NCI-H524 treated with DMSO at 0.1 percent for 48 hours (cell line): Measurements from ENCODE around the gene ABHD5.
A peak's percentile ranks its signal among the peaks of the same experiment; 100 is the strongest.

ENCODE experiments used
- DNase-seq: peaks from one replicate; lab custom pipeline; 2025; lab: John Stamatoyannopoulos, UW

ABHD5 gene

DNA sequence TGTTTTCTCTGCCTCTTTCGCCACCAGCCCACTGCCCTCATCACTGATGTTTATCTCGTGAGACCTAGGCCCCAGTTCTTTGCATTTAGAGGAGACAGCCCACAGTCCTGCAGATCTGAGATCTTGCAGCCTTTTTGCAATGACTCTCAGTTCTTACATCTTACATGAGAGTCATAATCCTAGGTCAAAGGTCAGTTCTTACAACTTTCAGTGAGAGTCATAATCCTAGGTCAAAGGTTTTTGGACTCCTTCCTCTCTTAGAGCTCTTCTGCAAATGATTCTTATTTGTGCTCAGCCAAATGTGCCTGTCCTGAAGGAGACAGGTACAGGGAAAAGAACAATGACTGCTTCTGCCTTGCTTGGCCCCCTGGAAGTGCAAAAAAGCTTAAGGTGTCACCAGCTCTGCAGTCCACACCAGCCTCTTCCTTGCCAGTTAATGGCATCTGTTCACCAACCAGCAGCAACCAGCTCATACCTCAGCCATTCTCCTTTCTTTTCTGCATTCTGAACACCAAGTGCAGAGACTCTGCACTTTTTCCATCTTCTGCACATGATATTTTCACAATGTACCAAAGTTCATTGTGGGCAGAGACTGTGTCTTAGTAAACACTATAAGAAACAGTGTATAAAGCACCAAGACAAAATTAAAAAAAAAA, 67.1 kb downstream of the ABHD5 start:
- DNase-seq = no peak

DNA sequence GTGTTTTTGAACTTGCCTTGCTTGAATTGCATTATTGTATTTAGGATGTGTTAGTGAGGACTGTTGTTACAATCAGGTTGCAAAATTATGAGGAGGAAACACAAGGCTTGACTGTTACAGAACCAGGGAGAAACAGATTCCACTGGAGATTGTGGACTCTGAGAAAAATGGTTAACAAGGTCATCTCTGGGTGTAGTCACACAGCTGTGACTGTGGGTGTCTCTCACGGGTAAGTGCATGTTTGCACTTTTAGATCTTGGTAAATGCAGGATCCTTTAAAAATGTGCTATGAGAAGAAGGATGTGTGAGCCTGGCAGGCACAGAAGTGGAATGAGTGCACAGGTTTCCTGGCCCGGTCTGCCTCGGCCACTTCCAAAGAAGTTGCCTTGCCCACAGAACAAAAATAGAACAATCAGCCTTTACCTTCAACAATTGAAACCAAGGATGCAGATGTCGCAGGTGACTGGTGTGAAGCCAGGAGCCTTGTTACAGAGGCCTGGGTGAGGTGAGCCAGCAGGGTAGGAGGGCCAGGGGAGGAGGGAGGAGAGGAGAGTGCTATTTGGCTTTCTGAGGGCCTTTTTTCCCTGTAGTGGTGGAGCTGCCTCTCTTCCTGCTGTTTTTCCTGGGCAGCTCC, 68.0 kb downstream of the ABHD5 start:
- DNase-seq = no peak

DNA sequence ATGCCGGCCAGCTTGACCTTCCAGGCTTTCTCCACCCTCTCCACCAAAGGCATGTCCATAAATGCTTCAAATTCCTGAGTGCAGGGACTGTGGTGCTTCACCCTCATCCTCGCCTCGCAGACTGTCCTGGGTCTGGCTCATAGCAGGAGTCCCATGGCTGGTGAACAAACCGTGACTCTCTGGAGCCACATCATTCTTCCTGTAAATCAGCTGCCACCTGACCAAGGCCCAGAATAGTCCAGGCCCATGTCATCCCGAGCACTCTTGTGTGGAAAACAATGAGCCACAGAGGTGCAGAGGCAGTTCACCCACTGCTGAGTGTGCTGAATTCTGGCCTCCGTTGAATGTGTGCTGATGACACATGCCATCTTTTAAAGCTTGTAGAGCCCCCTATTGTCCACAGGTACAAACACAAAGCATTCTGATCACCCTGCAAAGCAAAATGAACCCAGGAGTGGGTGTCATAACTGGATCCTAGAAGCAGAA, 68.6 kb downstream of the ABHD5 start:
- DNase-seq = no peak

DNA sequence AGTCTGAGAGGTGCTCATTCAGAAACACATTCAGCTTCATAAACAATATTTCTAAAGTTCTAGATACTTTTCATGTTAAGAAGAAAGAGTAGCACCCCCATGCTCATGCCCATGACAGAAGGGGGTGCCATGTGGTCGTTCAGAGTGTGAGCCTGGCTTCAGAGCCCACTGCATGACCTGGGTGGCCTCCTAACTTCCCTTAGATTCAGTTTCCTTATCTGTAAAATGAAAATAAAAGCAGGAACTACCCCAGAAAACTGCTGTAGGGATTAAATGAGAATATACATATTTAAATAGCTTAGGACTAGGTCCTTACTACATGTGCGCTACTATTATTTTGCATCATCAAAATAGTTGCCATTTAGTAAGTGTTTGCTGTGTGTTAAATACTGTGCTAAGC, 69.2 kb downstream of the ABHD5 start:
- DNase-seq = no peak

DNA sequence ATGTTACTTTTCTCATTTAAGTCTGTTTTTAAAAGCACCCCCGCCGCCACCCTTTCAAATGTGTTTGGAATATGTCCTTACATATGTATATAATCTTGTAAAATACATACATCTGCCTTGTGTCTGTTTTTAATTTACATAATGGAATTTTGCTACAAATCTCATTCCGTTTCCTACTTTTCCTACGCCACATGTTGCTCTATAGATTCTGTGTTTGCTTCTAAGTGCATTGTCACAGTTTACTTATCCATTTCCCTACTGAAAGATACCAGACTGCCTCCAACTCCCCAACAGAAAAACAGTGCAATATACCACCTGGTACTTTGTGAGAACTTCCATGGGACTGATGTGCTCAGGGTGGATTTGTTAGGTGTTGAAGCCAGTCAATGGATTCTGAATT, 70.2 kb downstream of the ABHD5 start:
- no peak for DNase-seq

DNA sequence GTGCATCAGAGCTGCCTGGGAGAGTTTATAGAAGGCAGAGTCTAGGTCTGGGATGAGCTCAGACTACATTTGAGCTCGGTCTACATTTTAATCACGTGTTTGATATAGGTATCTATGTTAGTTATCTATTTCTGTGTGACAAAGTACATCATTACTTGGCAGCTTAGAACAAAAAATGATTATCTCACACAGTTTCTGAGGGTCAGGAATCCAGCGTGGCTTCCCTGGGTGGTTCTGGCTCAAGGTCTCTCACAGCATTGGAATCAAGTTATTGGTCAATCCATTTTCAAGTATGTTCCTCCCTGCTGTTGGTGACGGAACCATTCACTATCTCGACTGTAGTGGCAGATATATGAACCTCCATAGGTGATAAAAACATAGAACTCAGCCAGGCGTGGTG, 71.7 kb downstream of the ABHD5 start:
- no peak for DNase-seq

DNA sequence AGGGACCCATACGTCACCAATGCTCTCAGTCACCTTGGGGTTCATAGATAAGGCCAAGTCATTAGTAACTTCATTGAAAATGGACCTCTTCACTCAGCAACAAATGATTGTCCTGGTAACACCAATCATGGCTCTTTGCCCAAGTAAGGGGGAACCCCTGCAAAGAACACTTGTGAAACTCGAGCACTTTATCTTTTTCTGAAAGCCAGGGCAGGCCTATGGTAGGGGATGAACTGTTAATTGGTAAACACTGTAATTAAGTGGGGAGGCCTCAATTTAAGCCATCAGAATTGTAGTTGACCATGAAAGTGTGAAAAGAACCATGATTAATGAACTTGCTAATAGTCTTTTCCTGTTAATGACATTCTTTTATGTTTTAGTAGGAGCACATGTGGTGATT, 73.3 kb downstream of the ABHD5 start:
- DNase-seq = no peak

DNA sequence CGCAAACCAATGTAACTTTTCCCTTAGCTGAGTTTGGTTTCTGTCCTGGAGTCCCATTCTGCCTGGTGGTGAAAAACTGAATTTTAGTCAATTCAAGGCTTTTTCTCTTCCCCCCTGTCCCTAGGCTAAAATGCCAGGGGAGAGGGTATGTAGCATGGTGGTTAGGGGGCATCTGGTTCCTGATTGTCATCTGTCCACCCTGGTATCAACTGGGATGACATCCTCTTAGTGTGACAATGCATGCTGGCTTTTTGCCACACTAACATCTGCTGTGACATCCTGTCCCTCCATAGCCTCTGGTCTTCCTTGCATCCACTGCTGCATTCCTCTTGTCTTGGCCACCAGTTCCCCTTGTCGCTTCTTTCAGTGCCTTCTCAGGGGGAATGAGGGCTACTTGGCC, 73.7 kb downstream of the ABHD5 start:
- no peak for DNase-seq

DNA sequence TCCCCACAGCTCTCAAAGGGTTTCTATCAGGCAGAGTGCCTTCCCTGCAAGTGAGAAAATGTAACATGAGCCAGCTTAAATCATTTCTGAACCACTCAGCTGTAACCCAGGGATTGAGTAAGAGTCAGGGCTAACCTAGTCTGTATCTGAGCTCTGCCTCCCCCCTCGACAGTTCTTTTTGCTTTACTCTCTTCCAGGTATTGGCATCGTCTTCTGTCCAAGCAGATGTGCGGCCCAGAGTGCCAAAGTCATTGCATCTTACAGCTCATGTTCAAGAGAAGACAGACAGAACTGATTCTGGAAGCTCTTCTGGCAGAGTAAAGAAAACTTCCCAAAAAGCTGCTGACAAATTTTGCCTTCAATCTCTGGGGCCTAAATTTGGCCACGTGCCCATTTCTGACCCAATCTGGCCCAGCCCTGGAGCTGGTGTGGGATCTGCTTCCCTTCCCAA, 74.8 kb downstream of the ABHD5 start:
- peak; percentile 15 for DNase-seq

DNA sequence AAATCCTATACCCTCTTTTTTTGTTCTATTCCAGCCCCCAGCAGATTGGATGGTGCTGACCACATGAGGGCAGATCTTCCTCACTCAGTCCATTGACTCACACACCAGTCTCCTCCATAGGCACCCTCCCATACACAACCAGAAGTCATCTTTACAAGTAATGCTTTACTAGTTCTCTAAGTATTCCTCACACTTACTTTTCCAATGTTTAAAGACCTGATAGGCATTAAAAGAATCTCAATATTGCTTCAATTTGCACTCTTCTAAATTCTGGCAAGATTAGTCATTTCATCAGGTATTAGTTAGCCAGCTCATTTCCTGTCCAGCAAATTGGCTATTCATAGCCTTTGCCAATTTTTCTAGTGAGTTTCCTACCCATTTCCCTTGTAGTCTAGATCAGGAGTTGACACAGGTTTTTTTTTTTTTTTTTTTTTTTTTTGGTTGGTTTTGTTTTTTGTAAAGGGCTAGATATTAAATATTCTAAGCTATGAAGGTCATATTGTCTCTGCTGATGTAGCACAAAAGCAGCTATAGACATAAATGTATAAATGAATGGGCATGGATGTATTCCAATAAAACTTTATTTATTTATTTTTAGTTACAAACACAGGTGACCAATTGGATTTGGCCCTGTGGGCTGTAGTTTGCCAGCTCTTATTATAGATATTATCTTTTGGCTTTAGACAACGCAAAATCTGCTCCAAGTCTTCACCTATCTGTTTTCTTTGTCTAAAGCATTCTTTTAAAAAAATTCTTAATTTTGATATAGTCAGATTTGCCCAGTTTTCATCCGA, 76.1 kb downstream of the ABHD5 start:
- no peak for DNase-seq

DNA sequence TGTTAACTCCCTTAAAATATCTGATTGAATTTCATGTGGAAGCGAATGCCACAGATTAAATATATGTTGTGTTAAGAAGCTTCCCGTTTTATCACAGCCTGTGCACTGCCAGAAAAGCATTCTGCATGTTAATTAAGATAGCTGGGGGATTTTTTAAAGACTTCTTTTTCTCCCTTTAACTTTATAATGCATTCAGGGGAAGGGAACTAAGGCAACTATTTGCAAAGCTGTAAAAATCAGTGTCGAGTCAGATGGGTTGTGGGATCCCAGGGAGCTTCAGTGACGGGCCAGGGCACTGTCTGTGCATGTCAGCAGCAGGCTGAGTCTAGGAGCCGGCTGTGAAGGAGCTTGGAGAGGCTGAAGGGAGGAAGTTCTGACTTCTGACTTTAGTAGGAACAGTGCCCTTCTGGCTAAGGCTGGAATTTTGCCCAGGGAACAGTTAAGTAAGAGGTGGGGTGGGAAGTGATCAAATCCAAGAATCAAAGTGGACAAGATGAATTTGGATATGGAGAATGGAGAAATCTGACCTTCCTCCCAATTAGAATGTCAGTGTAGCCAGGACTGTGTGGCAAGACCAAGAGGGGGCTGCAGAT, 77.7 kb downstream of the ABHD5 start:
- DNase-seq = peak; percentile 7

DNA sequence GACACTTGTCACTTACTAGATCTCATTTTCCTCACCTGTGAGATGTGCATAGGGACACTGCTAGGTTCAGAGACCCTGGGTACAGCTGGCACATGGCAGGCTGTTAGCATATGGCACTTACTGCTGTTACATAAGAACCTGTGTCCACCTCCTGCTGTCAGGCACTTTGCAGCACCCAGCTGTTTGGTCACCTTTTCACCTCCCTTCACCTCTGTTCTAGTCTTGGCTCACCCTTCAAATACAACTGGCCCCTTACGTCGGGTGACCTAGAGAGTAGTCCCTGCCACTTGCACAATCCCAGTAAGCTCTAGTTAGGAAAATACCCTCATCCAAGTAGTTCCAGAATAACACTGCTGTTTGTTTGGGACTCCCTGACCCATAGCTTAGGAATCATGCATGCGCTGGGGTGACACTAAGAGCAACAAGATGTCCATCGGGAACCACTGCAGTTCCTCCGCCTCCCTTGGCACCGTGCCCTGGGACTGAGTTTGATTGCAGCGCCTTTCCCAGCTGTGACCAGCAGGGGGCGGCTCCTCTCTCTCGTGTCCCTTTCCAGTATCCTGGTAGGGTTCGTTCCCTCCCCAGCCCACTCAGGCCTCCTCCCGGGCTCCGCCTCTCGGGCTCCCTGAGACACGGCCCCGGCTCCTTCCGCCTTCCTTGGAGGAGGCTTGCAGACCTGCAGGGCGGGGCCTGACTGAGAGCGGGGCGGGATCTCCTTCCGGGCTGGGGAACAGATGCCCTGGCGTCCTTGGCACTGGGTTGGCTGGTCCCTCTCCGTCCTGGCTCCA, 78.6 kb downstream of the ABHD5 start:
- DNase-seq = peak; percentile 88

DNA sequence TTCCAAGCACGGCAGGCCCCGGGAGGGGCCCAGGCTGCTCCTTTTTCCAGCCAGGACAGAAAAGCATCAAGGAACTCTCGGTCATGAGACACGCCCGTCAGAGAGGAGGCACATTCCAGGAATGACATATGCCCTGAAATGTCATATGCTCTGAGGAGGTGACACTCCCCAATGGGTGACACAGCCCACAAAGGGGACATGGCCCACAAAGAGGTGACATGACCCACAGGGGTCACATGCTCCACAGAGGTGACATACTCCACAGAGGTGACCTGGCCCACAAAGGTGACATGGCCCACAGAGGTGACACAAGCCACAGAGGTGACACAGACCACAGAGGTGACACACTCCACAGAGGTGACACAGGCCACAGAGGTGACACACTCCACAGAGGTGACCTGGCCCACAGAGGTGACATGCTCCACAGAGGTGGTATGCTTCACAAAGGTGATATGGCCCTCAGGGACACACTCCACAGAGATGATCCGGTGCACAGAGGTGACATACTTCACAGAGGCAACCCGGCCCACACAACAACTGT, 79.2 kb downstream of the ABHD5 start:
- DNase-seq = no peak

DNA sequence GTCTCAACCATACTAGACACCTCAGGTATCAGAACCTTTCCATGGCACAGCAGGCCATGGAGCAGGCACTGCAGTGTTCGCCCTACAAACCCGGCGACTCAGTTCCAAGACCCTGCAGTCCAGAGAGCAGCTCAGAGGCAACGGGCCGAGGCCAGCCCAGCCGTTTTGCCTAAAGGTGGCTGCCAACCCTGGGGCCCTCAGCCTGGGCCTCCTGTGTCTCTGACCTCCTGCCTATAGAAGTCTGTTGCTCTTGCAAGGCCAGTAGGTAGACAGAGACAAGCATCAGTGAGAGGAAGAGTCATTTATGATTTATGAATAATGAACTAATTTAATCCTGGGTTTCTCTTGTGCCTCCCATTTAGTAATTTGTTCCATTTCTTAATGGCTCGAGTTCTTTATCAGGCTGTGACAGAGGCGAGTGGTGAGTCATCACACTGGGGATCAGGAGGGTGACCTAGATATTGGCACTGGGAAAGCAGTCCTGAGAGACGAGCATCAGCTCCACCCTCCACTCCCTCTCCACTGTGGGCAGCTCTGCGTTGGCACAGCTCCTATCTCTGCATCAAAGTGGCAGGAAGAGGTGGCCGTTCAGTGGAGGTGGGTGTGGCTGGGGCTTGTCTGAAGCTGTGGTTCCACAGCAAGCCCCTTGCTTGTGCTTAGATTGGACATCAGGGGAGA, 79.8 kb downstream of the ABHD5 start:
- no peak for DNase-seq

DNA sequence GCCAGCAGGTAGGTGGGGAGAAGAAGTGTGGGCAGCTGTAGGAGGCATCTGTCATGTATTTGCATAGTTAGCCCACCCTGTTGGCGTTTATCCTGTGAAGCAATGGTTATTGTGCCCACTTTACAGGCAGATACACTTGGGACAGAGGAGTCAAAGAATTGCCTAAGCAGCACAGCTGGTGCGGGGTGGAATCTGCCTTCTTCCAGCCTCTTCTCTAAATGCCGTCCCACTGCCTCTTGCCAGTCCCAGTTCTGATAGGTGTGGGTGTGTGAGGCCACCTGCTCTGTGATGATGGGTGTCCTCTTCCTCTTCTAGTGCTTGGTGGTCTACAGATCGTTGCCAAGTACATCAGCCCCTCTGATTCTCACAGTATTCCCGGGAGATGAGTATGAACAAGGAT, 80.9 kb downstream of the ABHD5 start:
- no peak for DNase-seq

DNA sequence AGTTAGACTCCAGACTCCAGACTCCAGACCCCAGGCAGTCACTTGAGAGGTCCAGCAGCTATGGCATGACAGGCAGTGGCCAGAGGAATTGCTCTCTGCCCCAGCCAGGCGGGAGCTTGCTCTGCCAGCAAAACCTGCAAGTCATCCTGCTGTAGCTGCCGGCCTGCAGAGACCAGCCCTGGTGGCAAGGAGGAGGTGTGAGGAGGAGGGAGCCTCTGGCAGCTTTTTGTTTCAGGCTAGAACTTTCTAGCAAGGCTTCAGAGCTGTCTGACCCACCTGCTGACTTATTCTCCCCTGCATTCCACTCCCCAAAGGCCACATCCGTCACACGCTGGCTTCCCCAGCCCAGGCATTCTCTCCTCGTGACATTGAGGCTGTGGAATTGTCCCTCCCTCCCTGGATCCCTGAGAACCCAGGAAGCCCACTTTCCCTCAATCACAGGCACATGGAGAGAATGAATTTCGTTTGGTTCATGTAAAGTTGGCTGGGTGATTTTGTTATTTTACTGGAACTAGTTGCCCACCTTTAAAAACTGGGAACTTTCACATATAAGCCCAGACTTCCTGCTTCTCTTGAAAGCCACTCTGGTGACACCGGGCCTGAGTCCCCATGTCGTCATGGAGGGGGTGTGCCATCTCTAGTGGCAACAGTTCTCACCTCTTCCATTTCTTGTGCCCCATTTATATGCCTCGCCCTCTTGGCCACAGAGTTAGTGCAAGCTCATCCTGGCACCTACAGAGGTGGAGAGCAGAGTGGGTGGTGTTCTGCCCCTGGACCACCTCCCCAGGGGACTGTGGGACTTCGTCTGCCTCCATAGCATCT, 82.7 kb downstream of the ABHD5 start:
- DNase-seq = no peak

DNA sequence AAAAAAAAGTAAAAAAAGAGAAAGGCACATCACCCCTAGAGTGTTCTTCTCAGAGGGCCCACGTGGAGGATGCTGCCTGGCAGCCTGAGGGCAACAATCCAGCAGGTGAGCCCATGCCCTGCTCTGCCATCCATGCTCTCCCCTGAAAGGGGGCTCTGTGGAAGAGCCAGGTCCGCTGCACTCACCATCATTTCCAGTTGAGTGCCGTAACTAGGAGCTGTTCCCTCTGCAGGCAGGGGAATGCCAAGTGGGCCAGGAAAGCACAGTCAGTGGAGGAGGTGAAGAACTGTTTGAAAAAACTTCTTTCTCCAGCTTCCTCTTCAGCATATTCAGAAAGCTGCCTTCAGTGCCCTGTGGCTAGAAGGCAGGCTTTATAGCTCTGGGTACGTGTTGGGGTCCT, 84.1 kb downstream of the ABHD5 start:
- no peak for DNase-seq

DNA sequence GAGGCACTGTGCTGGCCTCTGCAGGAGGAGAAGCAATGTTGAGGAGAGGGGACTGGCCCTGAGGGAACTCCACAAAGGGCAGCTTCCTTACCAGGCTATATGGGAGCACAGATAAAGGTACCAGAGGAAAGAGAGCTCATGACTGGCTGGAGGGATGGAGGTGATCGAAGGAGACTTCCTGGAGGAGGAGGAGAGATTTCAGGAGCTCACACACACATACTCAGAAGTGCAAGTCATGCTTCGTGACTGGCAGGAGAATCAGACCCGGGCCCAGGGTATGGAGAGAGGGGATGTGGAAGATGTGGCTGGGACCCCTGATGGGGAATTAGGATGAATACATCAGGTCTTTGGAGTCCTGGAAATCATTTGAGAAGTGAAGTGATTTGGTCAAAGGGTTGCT, 85.4 kb downstream of the ABHD5 start:
- DNase-seq = no peak

DNA sequence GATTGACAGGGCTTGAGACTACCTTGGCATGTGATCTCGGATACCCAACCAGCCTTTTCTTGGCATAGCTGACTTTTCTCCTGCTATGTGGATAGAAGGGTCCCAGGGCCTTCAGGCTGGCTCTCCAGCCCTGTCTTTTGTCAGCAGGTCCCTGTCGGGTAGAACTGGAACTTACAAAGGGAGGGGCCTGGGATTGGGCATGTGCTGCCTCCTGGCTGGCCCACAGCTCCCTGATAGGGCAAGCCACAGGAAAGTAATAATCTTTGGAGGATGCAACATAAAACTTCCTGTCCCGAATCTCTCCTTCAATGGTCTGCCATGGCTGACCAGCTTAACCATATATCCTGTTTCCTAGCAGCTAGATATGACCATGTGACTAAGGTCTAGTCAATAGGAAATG, 89.1 kb downstream of the ABHD5 start:
- DNase-seq = no peak

DNA sequence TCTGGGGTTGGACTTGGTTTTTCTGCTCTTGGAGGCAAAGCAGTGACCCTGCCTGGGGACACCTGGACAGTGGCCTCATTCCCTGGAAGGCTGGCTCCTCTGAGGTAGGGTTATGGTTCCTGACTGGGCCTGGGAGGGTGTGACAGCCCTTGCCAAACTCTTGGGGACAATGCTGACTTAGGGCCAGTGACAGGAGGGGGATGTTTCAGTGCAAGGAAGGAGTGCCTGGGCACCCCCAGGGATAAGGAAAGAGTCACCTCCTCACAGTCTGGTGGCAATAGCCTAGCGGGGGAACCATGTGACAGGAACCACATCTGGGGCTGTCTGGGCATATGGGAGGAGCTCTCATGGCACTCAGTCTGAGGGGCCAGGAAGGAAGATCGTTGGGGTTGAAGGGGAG, 91.8 kb downstream of the ABHD5 start:
- DNase-seq = no peak
